Lower leg skin (tissue), 3 donors: Measurements from ENCODE around the gene ARHGAP22.

Experiments used
- CTCF ChIP-seq, 3 donors: fragments of 450-650 bp; IDR thresholded peaks; one replicate each; pipeline ENCODE4 v1.5.1; 2016; ENCODE audit warnings: antibody characterized with exemption in 3 of 3, mild to moderate bottlenecking in 3 of 3, moderate library complexity in 2 of 3
- POLR2A ChIP-seq, 2 donors: fragments of 450-650 bp; IDR thresholded peaks; one replicate each; pipeline ENCODE4 v1.6.1; 2016 to 2017; ENCODE audit warnings: antibody characterized with exemption in 2 of 2, mild to moderate bottlenecking in 1 of 2, moderate library complexity in 1 of 2

DNA sequence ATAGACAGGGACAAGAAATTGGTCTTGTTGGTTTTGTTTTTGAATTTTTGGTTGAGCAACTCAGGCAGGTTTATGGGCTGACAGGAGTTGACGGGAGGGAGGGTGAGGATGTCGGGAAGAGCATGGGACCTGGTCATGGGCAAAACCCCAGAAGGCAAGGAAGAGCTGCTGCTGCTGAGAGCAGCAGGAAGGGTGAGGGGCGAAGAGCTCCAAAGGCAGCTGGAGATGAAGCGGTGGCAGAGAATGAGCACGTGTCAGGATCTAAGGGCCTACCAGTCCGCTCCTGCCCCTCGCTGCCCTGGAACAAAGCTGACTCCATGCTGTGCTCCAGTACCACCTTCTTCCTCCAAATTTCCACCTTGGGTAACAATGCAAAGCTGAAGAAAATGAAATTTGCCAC lies 84.3 kb downstream of the ARHGAP22 start:
- TF ChIP-seq CTCF (IDR thresholded peaks at IDR 0.05) (no peak), POLR2A (IDR thresholded peaks at IDR 0.05) (no peak)
